ENCODE results near the gene BCKDHB.

GRCh38 chr6:80142586-80142985, 36.1 kb downstream of the BCKDHB start:
- TF ChIP-seq, protein P1, sequence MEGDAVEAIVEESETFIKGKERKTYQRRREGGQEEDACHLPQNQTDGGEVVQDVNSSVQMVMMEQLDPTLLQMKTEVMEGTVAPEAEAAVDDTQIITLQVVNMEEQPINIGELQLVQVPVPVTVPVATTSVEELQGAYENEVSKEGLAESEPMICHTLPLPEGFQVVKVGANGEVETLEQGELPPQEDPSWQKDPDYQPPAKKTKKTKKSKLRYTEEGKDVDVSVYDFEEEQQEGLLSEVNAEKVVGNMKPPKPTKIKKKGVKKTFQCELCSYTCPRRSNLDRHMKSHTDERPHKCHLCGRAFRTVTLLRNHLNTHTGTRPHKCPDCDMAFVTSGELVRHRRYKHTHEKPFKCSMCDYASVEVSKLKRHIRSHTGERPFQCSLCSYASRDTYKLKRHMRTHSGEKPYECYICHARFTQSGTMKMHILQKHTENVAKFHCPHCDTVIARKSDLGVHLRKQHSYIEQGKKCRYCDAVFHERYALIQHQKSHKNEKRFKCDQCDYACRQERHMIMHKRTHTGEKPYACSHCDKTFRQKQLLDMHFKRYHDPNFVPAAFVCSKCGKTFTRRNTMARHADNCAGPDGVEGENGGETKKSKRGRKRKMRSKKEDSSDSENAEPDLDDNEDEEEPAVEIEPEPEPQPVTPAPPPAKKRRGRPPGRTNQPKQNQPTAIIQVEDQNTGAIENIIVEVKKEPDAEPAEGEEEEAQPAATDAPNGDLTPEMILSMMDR (IDR thresholded peaks at IDR 0.05): no peak
- TF ChIP-seq POLR2AphosphoS5 (IDR thresholded peaks at IDR 0.05): no peak

Measured in prostate gland (tissue), 2 donors.